ENCODE measurements around the gene EPB41L2. TPM values are rescaled to one million over a fixed set of nuclear protein-coding genes. Genes with fewer than 3 reads are reported as not detected.

The EPB41L2 gene
- total RNA-seq, 2 experiments from 2014 or later: 9.5 to 12.3 TPM

DNA sequence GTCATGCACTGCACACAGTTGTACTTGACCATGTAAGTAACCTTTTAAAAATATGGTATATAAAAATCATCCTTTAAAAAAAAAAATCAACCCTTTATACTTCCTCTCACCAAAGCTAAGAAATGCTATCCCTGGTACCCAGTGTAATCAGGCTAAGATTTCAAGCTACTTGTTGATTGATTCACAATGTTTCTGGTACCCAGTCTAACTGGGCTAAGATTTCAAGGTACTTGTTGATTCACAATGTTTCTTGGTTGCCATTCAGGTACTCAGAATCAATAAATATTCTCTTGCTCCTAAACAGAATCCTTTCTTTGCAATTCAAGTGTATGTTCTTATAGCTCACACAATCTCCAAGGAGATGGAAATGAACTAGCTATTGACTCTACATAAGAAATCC is 159.4 kb downstream of the EPB41L2 start:
- TF ChIP-seq, protein P1, sequence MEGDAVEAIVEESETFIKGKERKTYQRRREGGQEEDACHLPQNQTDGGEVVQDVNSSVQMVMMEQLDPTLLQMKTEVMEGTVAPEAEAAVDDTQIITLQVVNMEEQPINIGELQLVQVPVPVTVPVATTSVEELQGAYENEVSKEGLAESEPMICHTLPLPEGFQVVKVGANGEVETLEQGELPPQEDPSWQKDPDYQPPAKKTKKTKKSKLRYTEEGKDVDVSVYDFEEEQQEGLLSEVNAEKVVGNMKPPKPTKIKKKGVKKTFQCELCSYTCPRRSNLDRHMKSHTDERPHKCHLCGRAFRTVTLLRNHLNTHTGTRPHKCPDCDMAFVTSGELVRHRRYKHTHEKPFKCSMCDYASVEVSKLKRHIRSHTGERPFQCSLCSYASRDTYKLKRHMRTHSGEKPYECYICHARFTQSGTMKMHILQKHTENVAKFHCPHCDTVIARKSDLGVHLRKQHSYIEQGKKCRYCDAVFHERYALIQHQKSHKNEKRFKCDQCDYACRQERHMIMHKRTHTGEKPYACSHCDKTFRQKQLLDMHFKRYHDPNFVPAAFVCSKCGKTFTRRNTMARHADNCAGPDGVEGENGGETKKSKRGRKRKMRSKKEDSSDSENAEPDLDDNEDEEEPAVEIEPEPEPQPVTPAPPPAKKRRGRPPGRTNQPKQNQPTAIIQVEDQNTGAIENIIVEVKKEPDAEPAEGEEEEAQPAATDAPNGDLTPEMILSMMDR (IDR thresholded peaks at IDR 0.05): no peak
- CTCF ChIA-PET: interaction anchor here (2.1 kb wide), 1 partner anchor 18 kb away, joined by 8 read pairs; no protein-coding TSS in a partner anchor
- Mint-ChIP-seq H3K9me3 (no peaks in the 10 kb centered on the region), H3K27ac (no peak overlapping the region), H3K4me3 (no peak overlapping the region), H3K36me3 (ENCODE audit: low read depth) (no peaks in the 10 kb centered on the region), H3K27me3 (no peaks in the 10 kb centered on the region), H3K4me1 (ENCODE audit: low read depth) (no peaks in the 10 kb centered on the region)
- Histone ChIP-seq H3K9me3 (ENCODE audit: control insufficient read depth in 1 of 2, insufficient read depth in 1 of 2, low read length in 2 of 2) (no peaks in the 10 kb centered on the region), H3K27me3 (ENCODE audit: control insufficient read depth in 1 of 2, insufficient read depth in 2 of 2, low read length in 2 of 2) (no peaks in the 10 kb centered on the region), H3K36me3 (ENCODE audit: insufficient read depth, low read length) (no peaks in the 10 kb centered on the region), H3K27ac (ENCODE audit: low read depth in 1 of 2, low read length in 2 of 2) (no peak overlapping the region), H3K4me3 (ENCODE audit: low read length) (no peak overlapping the region), H3K4me1 (ENCODE audit: insufficient read depth, low read length) (no peaks in the 10 kb centered on the region)
- ATAC-seq (ENCODE audit: poor library complexity): no peak
- DNase-seq: no peak
- intact Hi-C loops (cut with DNase I, micrococcal nuclease): no loop called here
- POLR2A ChIA-PET: no interaction called here

DNA sequence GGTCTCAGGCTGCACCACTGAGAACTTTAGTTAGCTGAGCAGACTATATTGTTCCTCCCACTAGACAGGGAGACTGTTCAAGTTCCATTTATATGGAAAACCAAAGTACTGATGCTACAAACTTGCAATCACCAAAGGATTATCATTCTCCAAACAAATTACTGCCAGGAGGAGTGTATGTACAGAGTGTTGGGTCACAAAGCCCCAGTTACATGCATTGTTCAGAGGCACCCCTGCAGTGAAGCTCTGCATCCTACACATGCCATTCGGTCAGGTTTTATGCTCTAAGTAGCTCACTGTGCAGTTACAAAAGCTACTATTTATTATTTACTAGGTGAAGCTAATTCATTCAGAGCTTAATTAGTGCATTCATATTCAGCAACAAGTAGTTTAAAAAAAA is 160.0 kb downstream of the EPB41L2 start:
- POLR2A ChIA-PET: no interaction called here

DNA sequence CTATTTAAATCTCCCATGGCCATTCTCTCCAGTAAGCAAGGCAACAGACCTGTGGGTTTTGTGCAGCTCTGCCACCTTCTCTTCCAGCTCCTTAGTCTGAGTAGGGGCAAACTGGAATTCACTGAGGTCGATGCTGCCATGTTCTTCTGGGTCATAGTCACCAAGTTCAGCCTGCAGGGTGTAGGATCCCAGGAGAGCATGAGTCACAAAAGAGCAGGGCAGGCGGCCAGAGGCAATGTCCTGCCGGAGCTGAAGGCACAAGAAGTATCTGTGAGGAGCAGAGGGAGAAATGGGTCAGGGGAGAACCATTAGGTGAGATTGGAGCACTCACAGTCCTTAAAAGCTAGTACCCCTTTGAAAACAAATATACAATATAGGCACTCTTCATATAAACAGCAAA is 162.1 kb downstream of the EPB41L2 start:
- Mint-ChIP-seq H3K4me1 (ENCODE audit: low read depth) (no peaks in the 10 kb centered on the region), H3K9me3 (no peaks in the 10 kb centered on the region), H3K27ac (no peak overlapping the region), H3K27me3 (no peaks in the 10 kb centered on the region), H3K36me3 (ENCODE audit: low read depth) (no peaks in the 10 kb centered on the region), H3K4me3 (no peak overlapping the region)
- ATAC-seq (ENCODE audit: poor library complexity) (no peak), DNase-seq (no peak)
- no peak overlapping the region for H3K4me3 ChIP-seq (ENCODE audit: low read length)
- H3K27me3 ChIP-seq (ENCODE audit: control insufficient read depth in 1 of 2, insufficient read depth in 2 of 2, low read length in 2 of 2): no peaks in the 10 kb centered on the region
- POLR2A ChIA-PET: no interaction called here
- CTCF ChIA-PET: interaction anchor here (1.7 kb wide), 1 partner anchor 16 kb away, joined by 6 read pairs; no protein-coding TSS in a partner anchor
- TF ChIP-seq, protein P1 (IDR thresholded peaks at IDR 0.05): no peak
- H3K9me3 ChIP-seq (ENCODE audit: control insufficient read depth in 1 of 2, insufficient read depth in 1 of 2, low read length in 2 of 2): no peaks in the 10 kb centered on the region
- H3K4me1 ChIP-seq (ENCODE audit: insufficient read depth, low read length): no peaks in the 10 kb centered on the region
- H3K36me3 ChIP-seq (ENCODE audit: insufficient read depth, low read length): no peaks in the 10 kb centered on the region
- intact Hi-C loops (cut with DNase I, micrococcal nuclease): no loop called here
- H3K27ac ChIP-seq (ENCODE audit: low read depth in 1 of 2, low read length in 2 of 2): no peak overlapping the region

More for the DNA sequence above, 160.0 kb downstream of the EPB41L2 start:
- Histone ChIP-seq H3K27me3 (ENCODE audit: control insufficient read depth in 1 of 2, insufficient read depth in 2 of 2, low read length in 2 of 2) (no peaks in the 10 kb centered on the region), H3K4me1 (ENCODE audit: insufficient read depth, low read length) (no peaks in the 10 kb centered on the region), H3K9me3 (ENCODE audit: control insufficient read depth in 1 of 2, insufficient read depth in 1 of 2, low read length in 2 of 2) (no peaks in the 10 kb centered on the region), H3K27ac (ENCODE audit: low read depth in 1 of 2, low read length in 2 of 2) (no peak overlapping the region), H3K36me3 (ENCODE audit: insufficient read depth, low read length) (no peaks in the 10 kb centered on the region), H3K4me3 (ENCODE audit: low read length) (no peak overlapping the region)
- intact Hi-C loops (cut with DNase I, micrococcal nuclease): no loop called here
- no peaks in the 10 kb centered on the region for H3K9me3 Mint-ChIP-seq
- DNase-seq (no peak), ATAC-seq (ENCODE audit: poor library complexity) (no peak)
- H3K4me1 Mint-ChIP-seq (ENCODE audit: low read depth): no peaks in the 10 kb centered on the region
- TF ChIP-seq, protein P1 (IDR thresholded peaks at IDR 0.05): no peak
- no peaks in the 10 kb centered on the region for H3K36me3 Mint-ChIP-seq (ENCODE audit: low read depth)
- H3K4me3 Mint-ChIP-seq: no peak overlapping the region
- H3K27ac Mint-ChIP-seq: no peak overlapping the region
- no peaks in the 10 kb centered on the region for H3K27me3 Mint-ChIP-seq
- CTCF ChIA-PET: interaction anchor here (2.1 kb wide), 1 partner anchor 17 kb away, joined by 8 read pairs; no protein-coding TSS in a partner anchor

Data from CD4-positive, alpha-beta T cell (primary cell).